ENCODE data around the gene GDE1.
"Not testable (repeated sequence)": the region's sequence is repeated elsewhere in the genome, so short reads cannot be mapped to it uniquely, and the experiment has no call there.

- TF ChIP-seq POLR2A (IDR thresholded peaks at IDR 0.05): not testable (repeated sequence)
- TF ChIP-seq, protein P1, sequence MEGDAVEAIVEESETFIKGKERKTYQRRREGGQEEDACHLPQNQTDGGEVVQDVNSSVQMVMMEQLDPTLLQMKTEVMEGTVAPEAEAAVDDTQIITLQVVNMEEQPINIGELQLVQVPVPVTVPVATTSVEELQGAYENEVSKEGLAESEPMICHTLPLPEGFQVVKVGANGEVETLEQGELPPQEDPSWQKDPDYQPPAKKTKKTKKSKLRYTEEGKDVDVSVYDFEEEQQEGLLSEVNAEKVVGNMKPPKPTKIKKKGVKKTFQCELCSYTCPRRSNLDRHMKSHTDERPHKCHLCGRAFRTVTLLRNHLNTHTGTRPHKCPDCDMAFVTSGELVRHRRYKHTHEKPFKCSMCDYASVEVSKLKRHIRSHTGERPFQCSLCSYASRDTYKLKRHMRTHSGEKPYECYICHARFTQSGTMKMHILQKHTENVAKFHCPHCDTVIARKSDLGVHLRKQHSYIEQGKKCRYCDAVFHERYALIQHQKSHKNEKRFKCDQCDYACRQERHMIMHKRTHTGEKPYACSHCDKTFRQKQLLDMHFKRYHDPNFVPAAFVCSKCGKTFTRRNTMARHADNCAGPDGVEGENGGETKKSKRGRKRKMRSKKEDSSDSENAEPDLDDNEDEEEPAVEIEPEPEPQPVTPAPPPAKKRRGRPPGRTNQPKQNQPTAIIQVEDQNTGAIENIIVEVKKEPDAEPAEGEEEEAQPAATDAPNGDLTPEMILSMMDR (IDR thresholded peaks at IDR 0.05): not testable (repeated sequence)
Observed at GRCh38 chr16:19543278-19543996, 21.5 kb upstream of the GDE1 start.
